DND-41 (cell line): ENCODE data around the gene RBM20.

Source experiments
- ATAC-seq: fragments of 200-7000 bp; cut with Tn5 transposase; 3 replicates; pipeline ENCODE4 v1.9.1; 2021; ENCODE audit warnings: low read depth; ENCODE audit not compliant: insufficient read depth
- DNase-seq: peaks from one replicate; pipeline ENCODE4 v3.0.0-alpha.2; 2020
- H2AFZ ChIP-seq: 2 replicates; pipeline ENCODE4 v1.6.0; 2012; ENCODE audit warnings: low read depth, low read length
- H3K27ac ChIP-seq: 2 replicates; pipeline ENCODE4 v1.5.1; 2012; ENCODE audit warnings: low read length, inconsistent platforms
- H3K27me3 ChIP-seq: fragments of 200-600 bp; sonication (generic); 2 replicates; pipeline ENCODE4 v1.6.0; 2012; ENCODE audit warnings: low read length, mild to moderate bottlenecking, inconsistent platforms; ENCODE audit not compliant: insufficient read depth, poor library complexity
- H3K36me3 ChIP-seq: 2 replicates; pipeline ENCODE4 v1.5.1; 2012; ENCODE audit warnings: low read length, inconsistent platforms; ENCODE audit not compliant: insufficient read depth
- H3K4me1 ChIP-seq: 2 replicates; pipeline ENCODE4 v1.5.1; 2012; ENCODE audit warnings: mild to moderate bottlenecking, low read length; ENCODE audit not compliant: insufficient read depth
- H3K4me2 ChIP-seq: 2 replicates; pipeline ENCODE4 v1.6.0; 2012; ENCODE audit warnings: mild to moderate bottlenecking, moderate library complexity, low read length, inconsistent platforms; ENCODE audit not compliant: insufficient read depth
- H3K4me3 ChIP-seq, 2 experiments: fragments of 200-600 bp in 1 of 2; shearing (Covaris generic) in 1 of 2; 2 replicates each; pipeline ENCODE4 v1.5.1; 2012 to 2016; ENCODE audit warnings: inconsistent platforms in 2 of 2, low read length in 2 of 2, mild to moderate bottlenecking in 2 of 2, low read depth in 1 of 2, moderate library complexity in 1 of 2
- H3K79me2 ChIP-seq: 2 replicates; pipeline ENCODE4 v1.6.0; 2012; ENCODE audit warnings: low read length, inconsistent platforms; ENCODE audit not compliant: insufficient read depth
- H3K9ac ChIP-seq: 2 replicates; pipeline ENCODE4 v1.6.0; 2012; ENCODE audit warnings: low read depth, mild to moderate bottlenecking, inconsistent platforms, low read length, moderate library complexity
- H3K9me3 ChIP-seq: 2 replicates; pipeline ENCODE4 v1.5.1; 2012; ENCODE audit warnings: low read length, moderate library complexity, mild to moderate bottlenecking, inconsistent platforms; ENCODE audit not compliant: insufficient read depth, severe bottlenecking
- H4K20me1 ChIP-seq: 2 replicates; pipeline ENCODE4 v1.6.0; 2012; ENCODE audit warnings: low read length; ENCODE audit not compliant: insufficient read depth
- CTCF ChIP-seq: IDR thresholded peaks from 2 replicates; pipeline ENCODE4 v1.5.1; 2012; ENCODE audit warnings: borderline replicate concordance, low read length, moderate library complexity, mild to moderate bottlenecking; ENCODE audit not compliant: poor library complexity, severe bottlenecking; ENCODE audit errors: extremely low read depth
- EZH2 ChIP-seq: IDR thresholded peaks from 3 replicates; pipeline ENCODE4 v1.6.1; 2012; ENCODE audit warnings: borderline replicate concordance, low read depth, mild to moderate bottlenecking, moderate library complexity, low read length, inconsistent platforms; ENCODE audit not compliant: severe bottlenecking

Gene RBM20

DNA sequence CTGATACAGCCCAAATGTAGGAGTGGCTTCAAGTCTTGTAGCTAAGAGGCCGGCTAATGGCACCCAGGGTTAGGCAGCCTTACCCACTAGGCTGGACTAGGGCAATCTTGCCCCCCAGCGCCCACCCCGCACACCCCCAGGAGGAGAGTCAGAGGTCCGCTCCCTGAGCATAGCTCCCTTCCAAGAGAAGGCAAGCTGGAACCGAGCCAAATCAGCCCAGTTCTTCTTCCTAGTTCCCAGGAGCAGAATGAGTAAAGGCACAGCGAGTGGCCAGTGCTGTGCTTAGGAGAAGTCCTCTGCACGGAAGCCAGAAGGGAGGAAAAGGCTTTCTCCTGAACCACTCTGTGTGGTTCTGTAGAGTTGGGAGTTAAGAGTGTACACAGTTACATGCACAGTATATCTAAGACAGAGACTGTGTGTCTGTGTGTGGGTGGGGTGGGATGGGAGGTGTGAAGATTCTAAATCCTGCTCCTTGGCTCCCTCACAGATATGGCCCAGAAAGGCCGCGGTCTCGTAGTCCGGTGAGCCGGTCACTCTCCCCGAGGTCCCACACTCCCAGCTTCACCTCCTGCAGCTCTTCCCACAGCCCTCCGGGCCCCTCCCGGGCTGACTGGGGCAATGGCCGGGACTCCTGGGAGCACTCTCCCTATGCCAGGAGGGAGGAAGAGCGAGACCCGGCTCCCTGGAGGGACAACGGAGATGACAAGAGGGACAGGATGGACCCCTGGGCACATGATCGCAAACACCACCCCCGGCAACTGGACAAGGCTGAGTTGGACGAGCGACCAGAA, 167.8 kb downstream of the RBM20 start:
- H3K4me1 ChIP-seq = no peaks in the 10 kb centered on the region
- ATAC-seq (no peak), DNase-seq (no peak)
- H4K20me1 ChIP-seq = no peaks in the 10 kb centered on the region
- no peak overlapping the region for H3K4me3 ChIP-seq
- H2AFZ ChIP-seq = no peak overlapping the region
- TF ChIP-seq EZH2 (no peak), CTCF (no peak)
- H3K36me3 ChIP-seq = no peaks in the 10 kb centered on the region
- no peaks in the 10 kb centered on the region for H3K9me3 ChIP-seq
- H3K4me2 ChIP-seq = no peak overlapping the region
- no peak overlapping the region for H3K9ac ChIP-seq
- no peak overlapping the region for H3K27ac ChIP-seq
- no peaks in the 10 kb centered on the region for H3K79me2 ChIP-seq
- H3K27me3 ChIP-seq = peaks cover 6% of the 10 kb centered on the region

DNA sequence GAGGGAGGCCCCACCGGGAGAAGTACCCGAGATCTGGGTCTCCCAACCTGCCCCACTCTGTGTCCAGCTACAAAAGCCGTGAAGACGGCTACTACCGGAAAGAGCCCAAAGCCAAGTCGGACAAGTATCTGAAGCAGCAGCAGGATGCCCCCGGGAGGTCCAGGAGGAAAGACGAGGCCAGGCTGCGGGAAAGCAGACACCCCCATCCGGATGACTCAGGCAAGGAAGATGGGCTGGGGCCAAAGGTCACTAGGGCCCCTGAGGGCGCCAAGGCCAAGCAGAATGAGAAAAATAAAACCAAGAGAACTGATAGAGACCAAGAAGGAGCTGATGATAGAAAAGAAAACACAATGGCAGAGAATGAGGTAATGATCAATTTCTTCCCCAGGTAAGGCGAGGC, 168.4 kb downstream of the RBM20 start:
- Histone ChIP-seq H3K27me3 (peaks cover 6% of the 10 kb centered on the region), H3K36me3 (no peaks in the 10 kb centered on the region), H3K4me3 (no peak overlapping the region), H3K27ac (no peak overlapping the region), H2AFZ (no peak overlapping the region), H3K4me2 (no peak overlapping the region), H3K9ac (no peak overlapping the region), H3K79me2 (no peaks in the 10 kb centered on the region), H3K4me1 (no peaks in the 10 kb centered on the region), H3K9me3 (no peaks in the 10 kb centered on the region), H4K20me1 (no peaks in the 10 kb centered on the region)
- no peak for ATAC-seq
- no peak for DNase-seq
- TF ChIP-seq EZH2 = no peak
- no peak for TF ChIP-seq CTCF

- Histone ChIP-seq H3K9me3 (no peaks in the 10 kb centered on the region), H3K4me3 (no peak overlapping the region)
These were observed 169.8 kb downstream of the RBM20 start for GRCh38 chr10:110813743-110814472.

More at GRCh38 chr10:110813743-110814472, 169.8 kb downstream of the RBM20 start:
- no peak for DNase-seq
- Histone ChIP-seq H3K4me1 (no peaks in the 10 kb centered on the region), H3K79me2 (no peaks in the 10 kb centered on the region), H3K4me2 (no peak overlapping the region), H3K36me3 (no peaks in the 10 kb centered on the region), H3K27me3 (no peaks in the 10 kb centered on the region), H3K27ac (no peak overlapping the region), H4K20me1 (no peaks in the 10 kb centered on the region), H2AFZ (no peak overlapping the region), H3K9ac (no peak overlapping the region)
- TF ChIP-seq EZH2 (no peak), CTCF (no peak)
- ATAC-seq = no peak
